NCI-H2171 treated with DMSO at 0.1 percent for 48 hours (cell line): ENCODE data around the gene TVP23B.
"Not testable (repeated sequence)": the region's sequence is repeated elsewhere in the genome, so short reads cannot be mapped to it uniquely, and the experiment has no call there.

Experiments used
- DNase-seq: peaks from one replicate; lab custom pipeline; 2025; lab: John Stamatoyannopoulos, UW

TVP23B gene

DNA sequence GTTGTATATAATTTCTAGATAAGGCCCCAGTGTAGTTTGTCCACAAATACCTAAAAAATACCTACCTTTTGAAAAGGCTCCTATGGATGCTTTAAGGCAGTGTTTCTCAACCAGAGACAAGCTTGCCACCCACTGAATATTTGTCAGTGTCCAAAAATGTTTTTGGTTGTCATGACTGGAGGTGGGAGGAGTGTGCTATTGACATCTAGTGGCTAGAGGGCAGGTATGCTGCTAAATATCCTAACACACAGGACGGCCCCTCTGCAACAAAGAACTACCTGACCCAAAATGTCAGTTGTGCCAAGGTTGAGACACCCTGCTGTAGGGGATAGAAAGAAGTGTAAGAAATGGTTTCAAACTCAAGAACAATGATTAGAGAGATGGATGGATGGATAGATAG, 10.4 kb downstream of the TVP23B start:
- DNase-seq: not testable (repeated sequence)

DNA sequence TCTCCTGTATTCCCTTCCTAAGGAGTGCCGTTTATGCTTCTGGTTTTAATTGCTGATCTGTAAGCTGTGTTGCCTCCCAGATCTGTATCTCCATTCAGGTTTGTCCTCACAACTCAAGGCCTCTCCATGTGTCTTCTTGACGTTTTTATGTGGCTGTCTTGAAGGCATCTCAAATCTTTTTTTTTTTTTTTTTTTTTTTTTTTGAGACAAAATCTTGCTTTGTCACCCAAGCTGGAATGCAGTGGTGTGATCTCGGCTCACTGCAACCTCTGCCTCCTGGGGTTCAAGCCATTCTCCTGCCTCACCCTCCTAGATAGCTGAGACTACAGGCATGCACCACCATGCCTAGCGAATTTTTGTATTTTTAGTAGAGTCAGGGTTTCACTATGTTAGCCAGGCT, 13.9 kb downstream of the TVP23B start:
- DNase-seq: not testable (repeated sequence)

DNA sequence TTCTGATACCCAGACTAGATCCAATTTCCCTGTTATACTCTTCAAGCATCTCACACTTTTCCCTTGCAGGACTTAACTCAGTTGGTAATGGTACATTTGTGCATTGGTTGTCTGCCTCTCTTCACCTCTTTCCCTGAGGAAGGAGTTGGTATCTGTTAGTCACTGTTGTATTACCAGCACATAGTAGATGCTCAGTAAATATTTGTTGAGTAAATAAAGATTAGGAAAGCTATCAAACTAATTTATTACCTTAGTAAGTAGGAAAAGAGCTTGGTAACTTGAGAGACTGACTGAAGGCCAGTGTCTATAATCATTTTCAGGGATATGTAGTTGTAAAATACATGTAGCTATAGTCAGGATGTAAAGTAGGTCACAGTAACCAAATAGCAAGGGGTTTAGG, 15.9 kb downstream of the TVP23B start:
- DNase-seq: not testable (repeated sequence)

GRCh38 chr17:18803458-18804245, 22.7 kb downstream of the TVP23B start:
- DNase-seq: not testable (repeated sequence)

GRCh38 chr17:18815924-18816323, 34.9 kb downstream of the TVP23B start:
- DNase-seq: not testable (repeated sequence)

GRCh38 chr17:18816489-18817371, 35.7 kb downstream of the TVP23B start:
- DNase-seq: peak; percentile 71

DNA sequence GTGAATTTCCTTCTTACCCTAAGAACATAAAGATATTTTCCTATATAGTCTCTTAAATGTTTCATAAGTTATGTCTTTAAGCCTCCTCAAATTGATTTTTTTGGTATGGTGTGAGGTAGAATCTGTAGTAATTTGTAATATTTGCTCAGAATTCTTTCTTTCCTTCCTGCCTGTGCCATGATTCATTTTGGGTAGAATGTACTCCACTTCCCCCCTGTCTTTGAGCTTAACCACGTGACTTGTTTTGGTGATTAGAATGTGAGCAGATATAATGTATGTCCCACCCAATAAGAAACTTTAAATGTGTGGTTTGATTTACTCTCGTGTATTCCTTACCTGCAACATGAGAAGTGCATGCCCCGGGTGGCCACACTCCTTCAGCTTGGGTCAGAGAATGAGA, 40.4 kb downstream of the TVP23B start:
- DNase-seq: not testable (repeated sequence)

- not testable (repeated sequence) for DNase-seq
Observed at GRCh38 chr17:18827613-18828012, 46.6 kb downstream of the TVP23B start.

DNA sequence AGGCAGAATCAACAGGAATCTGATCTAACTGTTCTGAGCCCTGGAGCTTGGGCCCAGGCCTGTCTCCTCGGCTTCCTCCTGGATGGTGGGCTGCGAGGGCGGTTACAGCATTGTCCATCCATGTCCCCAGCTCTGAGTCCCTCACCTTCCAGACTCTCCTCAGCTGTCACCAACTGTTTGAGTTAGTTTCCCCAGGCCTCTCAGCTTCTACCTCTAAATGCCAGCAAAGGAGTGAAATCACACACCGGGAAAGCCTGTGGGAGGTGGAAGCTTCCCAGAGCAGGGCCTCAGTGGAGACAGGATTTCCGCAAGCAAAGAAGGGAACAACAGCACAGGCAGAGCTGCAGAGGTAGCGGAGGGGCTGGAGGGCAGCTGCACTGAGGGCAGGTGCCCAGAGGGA, 67.5 kb downstream of the TVP23B start:
- DNase-seq: no peak

DNA sequence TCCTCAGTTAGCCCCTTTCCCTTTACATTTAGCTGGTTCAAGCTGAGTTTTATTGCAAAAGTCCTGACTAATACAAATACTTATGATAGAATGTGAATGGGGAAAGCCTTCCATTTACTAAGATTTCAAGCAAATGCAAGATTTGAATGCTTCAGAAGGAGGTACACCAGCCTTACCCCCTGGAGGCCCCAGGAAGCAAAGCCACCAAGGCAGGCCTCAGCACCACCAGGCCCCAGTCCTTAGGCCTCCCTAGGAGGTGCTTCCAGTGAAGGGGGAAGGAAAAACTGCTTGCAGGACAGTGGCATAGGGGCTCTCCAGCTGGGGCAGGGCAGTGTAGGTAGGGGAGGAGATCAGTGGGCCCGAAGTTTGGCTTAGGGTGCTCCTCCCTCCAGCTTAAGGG, 69.7 kb downstream of the TVP23B start:
- no peak for DNase-seq

- DNase-seq: no peak
Observed at GRCh38 chr17:18851201-18851600, 70.2 kb downstream of the TVP23B start.

- DNase-seq: no peak
Observed at GRCh38 chr17:18854956-18855355, 74.0 kb downstream of the TVP23B start.

DNA sequence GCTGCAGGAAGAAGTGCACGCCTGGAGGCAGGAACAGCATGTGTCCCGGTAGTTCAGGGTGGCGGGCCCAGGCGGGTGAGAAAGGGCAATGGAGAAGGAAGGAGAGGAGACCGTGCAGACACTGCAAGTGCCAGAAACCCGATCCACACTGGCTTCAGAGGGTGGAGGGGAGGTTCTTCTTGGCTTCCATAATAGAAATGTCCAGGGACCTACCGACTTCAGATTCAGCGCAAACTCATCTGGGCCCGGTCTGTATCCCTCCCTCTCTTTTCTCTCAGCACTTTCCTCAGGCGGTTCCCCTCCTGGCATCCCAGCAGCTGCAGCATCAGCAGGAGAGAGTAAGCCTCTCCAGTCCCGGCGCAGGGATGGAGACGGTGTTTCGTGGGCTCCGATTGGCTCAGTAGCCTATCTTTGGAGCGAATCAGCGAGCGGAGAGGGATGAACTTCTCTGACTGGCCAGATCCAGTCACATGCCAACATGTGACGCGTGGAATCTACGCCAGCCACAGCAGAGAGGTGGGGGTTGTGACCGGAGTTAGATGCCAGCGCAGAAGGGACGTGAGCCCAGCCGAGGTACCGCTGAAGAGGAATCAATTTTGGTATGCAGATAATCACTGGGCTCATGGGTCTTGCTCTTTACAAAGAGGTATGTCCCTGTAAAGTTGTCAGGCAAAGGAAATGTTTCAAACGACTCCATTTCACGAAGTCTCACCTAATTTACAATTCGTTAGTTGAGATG, 75.0 kb downstream of the TVP23B start:
- DNase-seq: peak; percentile 96
